Activated CD8-positive, alpha-beta memory T cell treated with anti-CD3 and anti-CD28 coated beads for 48 hours (primary cell): ENCODE results near the gene LDLRAD4.

ENCODE experiments used
- DNase-seq, 3 experiments: peaks; one replicate each; pipeline ENCODE4 v3.0.0-alpha.2; 2020; ENCODE audit warnings: low read depth in 2 of 3, low spot score in 2 of 3

The LDLRAD4 gene

DNA sequence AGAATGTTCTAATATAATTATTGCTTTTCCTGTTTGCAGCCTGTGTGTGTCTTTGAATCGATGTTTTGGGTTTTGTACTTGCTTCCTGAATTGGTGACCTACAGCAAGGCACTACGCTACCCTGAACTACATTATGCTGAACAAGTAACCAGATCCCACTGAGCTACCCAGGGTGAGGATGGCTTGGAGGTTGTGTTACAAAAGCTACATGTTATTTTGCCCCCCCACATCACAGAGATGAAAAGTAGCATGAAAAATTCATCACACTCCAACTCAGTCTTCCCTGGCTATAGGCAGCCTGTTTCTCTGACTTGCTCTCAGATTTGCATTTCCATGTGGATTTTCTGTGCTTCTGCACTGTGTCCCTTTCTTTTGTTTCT is 162.1 kb downstream of the LDLRAD4 start:
- DNase-seq = no peak

DNA sequence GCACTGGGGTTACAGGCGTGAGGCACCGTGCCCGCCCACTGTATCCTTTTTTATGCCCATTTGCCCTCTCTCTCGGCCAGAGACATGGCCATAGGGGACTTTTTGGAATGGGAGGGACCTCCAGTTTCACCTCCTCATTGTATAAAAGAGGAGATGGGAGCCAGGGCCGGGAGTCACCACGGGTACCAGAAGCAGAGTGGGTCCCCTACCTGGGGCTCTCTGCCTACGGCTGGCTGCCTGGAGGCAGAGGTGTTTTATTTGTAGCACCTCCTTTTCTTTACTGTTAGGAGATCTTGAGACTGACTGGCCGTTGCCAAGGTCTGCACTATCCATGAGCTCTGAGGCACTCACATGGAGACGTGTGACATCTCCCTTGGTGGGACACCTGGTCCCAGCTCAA is 162.8 kb downstream of the LDLRAD4 start:
- no peak for DNase-seq

DNA sequence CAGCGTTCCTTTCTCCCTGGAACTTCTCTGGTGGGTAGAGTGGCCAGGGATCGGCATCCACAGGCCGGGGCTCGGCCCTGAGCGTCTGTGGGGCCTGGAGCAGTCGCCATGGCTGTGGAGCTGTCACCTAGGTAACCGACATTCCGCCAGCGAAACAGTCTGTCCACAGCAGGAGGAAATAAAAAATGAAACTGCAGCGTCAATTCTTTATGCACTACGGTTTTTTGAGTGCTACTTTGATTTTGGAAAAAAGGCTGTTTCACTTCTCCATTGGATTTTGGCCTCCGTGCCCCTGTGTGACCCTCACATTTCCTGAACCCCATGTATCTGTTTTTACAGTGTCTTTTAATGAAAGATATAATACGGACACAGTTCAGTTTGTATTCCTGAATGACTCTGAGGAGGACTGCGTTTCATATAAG is 163.4 kb downstream of the LDLRAD4 start:
- DNase-seq = no peak

DNA sequence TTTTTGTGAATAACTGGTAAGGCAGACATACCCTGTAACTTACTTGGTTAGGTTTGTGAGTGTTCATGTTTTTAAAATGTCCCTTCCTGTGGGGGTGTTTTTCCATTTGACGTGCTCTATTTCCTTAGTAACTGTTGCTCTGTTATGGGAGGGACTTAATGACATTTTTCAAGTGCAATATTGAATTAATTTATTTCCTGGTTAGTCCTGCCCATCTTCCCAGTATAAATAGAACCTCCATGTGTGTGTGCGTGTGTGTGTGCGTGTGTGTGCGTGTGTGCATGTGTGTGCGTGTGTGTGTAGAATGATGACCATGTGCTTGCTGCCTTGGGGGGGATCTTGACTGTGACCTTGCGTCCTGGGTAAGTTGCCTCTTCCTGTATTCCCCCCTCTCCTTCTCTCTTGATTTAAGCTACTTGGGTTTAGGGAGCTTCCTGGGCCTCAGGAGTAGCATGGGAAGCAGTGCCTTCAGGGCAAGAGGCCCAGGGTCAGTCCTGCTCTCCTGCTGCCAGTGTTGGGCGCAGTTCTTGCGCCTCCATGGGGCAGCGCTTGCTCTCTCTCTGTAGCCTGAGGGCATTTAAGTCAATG is 163.9 kb downstream of the LDLRAD4 start:
- DNase-seq = no peak

DNA sequence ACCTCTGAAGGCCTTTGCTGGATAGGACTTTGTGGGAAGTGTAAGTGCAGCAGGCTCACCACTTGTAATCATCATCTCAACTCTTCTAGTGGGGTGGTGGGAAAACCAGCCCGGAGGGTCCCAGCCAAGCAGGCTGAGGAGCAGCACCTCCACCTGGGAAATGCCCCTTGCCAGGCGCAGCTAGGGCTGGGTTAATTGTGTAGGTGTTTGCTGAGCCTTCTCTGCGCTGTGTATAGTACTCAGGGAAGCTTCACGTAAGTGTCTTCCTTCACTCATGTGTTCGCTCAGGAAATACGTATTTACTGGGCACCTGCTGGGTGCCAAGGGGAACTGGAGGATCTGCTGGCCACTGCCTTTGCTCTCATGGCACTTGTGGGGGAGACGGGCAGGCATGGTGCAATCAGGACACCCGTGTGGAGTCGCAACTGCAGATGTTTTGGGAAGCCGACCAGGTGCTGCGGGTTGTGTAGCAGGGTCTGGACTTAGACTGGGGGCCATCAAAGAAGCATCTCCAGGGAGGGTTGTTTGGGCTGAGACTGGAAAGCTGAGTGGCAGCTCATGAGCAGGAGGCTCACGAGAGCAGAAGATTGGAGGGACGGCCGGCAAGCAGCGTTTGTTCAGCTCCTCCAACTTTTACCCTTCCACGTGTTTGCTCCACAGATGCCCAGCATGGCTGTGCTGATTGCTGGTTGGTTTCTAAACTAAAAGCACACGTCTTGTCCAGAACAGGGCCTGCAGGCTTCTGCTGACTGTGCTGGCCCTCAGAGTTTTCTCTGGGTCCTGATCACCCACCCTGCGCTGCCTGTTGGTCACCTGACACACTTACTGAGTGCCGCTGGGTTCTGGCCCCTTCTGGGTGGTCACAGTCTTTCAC is 164.6 kb downstream of the LDLRAD4 start:
- no peak for DNase-seq

DNA sequence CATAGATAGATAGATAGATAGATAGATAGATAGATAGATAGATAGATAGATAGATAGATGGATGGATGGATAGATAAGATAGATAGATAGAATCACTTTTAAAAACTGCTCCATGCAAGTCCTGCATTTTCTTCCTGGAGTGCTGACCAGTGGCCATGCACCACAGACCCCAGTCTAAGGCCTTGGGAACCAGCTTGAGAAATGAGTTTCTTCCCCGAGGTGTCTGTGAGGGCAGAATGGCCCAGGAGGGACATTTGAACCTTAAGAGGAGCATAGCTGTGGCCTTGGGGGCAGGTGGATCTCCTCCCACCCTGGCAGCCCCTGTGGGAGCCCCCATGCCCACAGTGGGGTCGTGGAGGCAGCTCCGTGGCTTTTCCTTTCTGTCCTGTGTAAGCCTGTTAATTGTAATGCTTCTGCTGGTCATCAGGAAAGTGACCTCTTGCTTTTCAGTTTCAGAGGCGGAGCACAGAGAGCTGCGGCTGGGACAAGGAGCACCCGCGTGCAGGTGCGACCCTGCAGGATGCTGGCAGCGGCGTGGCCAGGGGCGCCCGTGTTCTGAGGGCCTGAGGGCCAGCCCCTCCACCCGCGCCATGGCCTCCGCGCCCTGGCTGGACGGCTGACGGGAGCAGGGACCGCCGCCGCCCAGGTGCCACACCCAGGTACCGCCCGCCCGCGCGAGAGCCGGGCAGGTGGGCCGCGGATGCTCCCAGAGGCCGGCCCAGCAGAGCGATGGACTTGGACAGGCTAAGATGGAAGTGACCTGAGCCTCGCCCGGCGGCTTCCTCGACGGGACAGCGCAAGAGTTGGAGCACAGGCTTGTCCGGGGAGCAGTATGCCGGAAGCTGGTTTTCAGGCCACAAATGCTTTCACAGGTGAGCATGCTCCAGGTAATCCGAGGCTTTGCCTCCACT is 168.6 kb downstream of the LDLRAD4 start:
- DNase-seq = no peak

DNA sequence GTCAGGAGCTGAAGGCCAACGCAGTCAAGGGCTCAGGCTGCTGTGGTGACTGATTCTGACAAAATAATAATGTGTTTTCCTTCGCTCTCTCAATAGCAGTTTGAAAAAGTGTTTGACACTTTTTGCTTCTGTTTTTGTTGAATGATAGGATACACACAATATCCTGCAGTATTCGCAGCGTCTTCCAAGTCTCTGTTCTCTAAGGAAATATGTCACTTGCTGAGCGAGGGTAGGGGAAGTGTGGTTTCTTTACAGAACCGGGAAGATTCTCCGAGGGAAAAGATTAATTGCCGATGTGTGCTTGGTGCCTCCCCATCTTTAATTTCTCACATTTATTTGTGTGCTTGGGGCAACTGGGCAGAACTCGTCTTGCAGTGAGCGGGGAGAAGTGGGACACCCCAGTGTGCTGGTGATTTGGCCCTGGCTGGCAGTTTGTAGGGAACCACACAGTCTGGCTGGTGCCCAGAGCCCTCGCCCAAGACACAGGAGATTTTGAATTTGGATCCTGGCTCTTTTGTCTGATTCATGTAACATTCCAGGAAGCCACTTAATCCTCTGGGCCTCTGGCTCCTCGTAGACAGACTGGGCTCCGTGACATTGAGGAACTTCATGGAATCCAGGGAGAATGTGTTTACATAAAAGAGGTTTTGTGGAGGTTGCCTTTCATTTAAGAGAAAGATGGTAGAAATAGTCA is 169.4 kb downstream of the LDLRAD4 start:
- DNase-seq = no peak

DNA sequence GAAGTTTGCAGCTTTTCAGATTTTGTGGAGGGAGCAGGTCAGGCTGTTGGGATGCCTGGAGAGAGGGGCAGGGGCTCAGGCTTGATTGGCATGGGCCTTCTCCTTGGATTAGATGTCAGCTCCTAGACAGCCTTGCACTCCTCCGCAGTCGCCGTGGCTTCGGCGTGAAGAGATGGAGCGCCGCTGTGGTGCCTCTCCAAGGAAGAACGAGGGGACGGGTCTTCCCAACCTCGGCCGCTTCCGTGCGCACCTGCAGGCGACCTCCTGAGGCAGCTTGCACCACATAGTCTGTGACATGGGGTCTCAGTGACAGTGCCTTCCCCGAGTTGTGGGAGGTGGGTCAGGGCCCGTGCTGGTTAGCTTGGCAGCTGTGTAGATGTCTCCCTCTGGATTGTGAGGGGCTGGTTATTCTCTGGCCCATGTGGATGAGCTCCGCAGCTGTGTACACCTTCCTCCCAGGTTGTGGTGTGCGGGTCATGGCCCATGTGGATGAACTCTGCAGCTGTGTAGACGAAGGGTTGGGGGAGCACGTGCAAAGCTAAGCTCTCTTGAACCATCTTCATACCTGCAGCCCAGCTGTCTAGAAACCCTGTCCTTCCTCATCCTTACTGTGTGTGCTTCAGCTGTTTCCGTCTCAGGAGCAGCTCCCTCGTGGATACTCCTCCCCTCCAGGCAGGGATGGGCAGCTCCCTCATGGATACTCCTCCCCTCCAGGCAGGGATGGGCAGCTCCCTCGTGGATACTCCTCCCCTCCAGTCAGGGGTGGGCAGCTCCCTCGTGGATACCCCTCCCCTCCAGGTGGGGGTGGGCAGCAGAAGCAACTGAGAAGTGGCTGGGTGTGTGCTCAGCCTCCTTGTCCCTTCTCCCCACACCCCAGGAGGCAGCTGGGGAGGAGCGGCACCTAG is 170.3 kb downstream of the LDLRAD4 start:
- DNase-seq = no peak

DNA sequence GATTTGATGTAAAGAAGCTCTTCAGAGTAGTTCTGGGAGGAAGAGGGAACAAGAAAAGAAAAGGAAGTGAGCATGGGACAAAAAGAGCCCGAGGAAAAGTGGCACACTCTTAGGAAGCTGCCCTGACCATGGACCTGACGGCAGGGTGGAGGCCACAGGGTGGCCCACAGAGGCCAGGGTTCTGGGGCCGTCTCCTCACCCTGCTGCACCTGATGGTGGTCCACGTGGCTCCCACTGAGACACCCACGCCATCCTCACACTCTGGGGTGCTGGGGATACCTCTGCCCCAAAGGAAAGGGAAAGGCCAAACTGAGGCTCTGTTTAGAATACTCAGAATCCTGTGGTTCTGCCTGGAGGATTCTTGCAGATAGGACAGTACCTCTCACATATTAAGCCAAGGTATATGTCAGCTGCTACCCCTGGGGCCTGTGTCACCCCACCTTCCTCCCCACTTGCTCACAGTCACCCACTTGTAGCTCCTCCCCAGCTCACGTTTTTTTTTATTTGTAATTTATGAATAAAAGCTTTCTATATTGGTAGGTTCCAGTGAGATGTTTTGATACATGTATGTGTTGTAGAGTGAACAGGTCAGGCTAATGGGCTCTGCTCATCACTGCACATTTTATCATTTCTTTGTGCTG is 171.1 kb downstream of the LDLRAD4 start:
- no peak for DNase-seq

DNA sequence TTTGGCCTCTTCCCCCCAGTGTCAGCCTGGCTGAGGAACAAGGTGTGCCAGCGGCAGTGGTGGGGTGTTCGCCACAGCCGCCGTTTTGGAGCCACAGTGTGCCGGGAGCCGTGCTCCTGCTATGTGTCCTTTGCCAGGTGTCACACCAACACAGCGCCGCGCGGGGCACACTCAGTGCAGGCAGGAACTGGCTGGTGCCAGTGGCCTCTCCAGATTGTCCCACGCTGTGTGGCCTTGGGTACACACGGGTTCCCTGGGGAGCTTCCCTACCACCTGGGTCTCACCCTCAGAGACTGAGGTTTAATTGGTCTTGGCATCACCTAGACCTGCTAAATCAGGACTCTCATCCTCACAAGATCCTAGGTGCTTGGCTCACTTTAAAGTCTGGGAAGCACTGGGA is 171.6 kb downstream of the LDLRAD4 start:
- no peak for DNase-seq

DNA sequence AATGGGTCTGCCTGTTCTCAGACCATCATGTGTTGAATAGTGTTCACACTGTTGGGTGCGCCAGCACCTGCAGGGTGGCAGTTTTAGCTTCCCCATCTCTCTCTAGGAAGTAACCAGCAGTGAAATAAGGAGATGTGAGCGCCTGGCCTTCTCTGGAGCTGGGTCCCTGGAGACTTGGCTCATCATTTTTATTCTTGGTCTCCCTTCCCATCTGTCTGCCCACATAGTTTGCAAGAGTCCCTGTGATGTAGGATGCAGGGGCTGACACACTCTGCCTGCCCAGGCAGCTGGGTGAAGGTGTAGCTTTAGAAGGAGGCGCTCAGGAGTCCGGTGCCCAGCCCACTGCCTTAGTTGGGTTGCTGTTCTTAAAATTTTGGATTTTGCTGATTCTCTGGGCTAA is 172.2 kb downstream of the LDLRAD4 start:
- DNase-seq = no peak

DNA sequence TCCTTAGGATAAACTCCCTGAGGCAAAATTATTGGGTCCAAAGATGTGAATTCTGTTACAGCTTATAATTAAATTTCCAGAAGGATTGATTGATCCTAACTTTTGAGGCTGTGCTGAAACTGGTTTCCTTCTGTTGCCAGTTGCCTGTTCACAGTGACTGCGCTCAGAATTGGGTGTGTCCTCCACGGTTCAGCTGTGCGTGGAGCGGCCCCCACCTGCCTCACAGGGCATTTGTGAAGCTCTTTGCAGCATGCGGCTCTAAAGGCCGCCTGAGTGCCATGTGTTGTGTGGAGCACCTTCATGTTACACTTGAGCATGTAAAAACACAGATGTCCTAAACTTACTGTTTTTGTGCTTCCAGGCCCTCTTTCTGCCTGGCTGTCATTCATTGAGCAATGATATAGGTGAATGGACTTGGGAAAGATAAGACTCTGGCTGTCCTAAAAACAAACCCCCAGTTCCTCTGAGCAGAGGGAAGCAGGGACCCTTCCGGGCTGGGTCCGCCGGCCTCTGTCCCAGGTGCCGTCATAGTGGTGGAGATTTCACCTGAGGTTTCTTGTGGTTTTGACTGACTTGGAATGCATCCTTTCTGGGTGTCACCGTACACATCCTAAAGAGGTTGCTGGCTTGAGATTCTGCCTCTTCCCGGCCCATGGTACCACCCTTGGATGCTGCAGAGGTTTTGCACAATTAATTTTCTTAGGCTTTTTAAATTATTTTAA is 173.6 kb downstream of the LDLRAD4 start:
- no peak for DNase-seq

DNA sequence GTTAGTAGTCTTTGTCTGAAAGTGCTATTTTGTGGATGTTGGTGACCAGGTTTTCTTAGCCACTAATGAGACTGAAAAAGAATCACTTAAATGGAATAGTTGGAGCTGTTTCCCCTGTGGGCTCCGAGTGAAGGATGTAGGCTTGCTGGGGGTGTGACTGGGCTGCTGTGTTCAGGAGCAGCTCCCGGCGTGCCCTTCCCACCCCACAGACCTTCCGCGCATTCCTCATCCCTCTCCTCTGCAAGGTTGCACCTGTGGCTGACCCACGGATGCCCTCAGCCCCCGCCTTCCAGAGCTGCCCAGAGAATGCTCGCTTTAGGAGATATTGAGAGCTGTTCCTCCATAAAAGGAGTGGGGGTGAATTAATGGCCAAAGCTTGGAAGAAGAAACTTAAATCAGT is 174.3 kb downstream of the LDLRAD4 start:
- no peak for DNase-seq

DNA sequence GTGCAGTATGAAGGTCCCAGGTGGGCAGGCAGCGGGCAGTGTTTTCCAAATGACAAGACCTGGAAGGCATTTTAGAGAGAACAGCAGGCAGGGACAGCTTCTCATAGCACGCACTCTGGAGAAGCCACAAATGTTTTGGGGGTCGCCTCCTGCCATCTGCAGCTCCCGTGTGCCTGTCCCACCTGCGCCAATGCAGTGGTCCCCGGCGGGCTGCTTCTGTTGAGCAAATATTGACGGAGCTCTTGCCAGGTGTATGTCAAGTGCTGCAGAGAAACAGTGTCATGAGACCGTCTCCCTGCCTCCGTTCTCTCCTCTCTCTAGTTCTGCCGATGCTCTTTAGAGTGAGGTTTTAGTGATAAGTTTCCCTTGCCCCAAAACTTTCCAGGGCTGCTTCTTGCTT is 174.8 kb downstream of the LDLRAD4 start:
- DNase-seq = no peak

DNA sequence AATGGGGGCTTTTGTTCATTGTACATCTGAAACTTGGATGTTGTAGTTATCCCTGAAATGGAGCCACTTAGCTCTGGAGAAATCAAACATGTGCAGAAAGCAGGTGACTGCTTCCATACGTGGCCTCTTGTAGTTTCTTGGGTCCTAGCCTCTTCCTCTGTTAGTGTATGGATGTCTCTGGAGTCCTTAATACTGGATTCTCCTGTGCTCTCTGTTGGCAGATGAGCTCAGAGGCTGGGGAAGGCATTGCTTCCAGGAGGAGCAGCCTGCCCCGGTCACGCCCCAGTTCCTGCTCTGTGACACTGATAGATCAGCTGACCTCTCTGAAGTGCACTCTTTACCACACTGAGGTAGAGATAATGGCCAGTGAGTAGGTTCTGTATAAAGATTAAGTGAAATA is 176.2 kb downstream of the LDLRAD4 start:
- DNase-seq = no peak

DNA sequence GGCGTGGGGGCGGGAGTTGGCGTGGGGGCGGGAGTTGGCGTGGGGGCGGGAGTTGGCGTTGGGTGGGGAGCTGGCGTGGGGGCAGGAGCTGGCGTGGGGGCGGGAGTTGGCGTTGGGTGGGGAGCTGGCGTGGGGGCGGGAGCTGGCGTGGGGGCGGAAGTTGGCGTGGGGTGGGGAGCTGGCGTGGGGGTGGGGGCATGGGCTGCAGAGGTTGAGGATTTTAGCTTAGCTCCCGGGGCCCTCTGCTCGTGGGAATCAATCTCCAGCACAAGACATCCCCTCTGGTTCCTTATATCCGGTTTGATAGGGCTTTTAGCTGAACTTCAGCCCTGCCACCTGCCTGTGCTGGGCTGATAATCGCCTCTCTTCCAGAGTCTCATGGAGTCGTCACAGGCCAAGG is 177.0 kb downstream of the LDLRAD4 start:
- DNase-seq = no peak

DNA sequence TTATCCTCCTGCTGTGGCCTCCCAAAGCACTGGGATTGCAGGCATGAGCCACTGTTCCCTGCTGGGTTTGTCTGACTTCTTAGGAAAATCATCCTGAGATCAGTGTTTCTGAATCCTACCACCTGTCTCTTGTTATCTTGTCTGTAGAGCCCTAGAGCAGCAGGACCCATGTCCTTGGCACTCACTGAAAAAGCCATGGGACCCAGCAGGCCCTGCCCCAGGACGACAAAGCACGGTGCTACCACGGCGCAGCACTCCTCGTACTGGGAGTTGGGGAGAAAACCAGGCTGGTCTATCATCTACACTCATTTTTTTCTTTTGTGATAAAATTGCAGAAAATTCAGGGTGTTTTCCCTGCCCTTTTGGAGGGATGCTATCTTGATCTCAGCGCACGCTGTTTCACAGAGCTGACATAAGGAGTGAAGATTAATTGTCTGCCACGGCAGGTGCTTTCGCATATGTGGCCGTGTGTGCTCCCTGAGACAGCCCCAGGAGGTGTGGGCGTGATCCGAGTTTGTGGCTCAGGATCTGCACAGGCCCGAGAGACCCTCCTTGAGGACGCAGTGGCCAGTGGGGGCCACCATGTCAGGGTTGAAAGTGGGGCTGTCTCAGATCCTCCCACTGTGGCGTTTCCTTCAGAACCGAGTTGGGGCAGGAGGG is 179.1 kb downstream of the LDLRAD4 start:
- no peak for DNase-seq

DNA sequence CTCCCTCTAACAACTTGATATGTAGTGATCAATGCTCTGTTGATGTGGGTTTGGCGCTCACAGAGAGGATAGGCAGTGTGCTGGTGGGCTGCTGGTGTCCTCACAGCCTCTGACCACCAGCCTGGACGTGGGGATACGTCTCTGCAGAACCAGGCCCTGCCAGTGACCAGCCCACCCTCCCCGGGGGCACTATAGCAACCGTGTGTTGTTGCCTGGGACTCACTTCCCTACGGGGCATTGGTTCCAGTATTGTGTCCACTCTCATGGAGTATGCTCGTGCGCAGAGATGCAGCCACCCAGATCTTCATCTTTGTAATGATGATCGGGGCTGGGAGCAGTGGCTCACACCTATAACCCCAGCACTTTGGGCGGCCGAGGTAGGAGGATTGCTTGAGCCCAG is 180.1 kb downstream of the LDLRAD4 start:
- DNase-seq = no peak

DNA sequence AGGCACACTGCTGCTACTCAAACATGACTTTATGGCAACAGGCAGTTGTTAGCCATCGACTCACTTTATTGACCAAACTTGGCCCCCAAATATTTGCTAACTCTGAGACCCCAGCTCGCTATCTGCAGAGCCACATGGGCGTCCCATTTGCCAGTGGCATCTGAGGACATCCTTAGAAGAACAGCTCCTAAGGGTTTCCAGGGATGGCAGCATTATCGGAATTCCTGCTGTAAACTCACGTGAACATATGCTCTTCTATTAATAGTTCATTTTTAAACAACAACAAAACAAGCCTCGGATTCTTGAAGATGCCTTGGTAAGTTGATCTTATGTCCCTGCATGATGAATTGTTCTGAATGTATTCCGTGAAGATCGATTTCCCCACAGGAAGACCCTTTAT is 181.0 kb downstream of the LDLRAD4 start:
- DNase-seq = no peak
